Stimulated activated CD8-positive, alpha-beta memory T cell treated with anti-CD3 and anti-CD28 coated beads, Interleukin-15, amount 100 ng/mL, for 4 hours (primary cell): Measurements from ENCODE around the gene UPB1.
"Not testable (repeated sequence)": the region's sequence is repeated elsewhere in the genome, so short reads cannot be mapped to it uniquely, and the experiment has no call there.

Source experiments
- DNase-seq, 2 donors: peaks; one replicate each; pipeline ENCODE4 v3.0.0-alpha.2; 2020; ENCODE audit warnings: low read depth in 2 of 2

Gene UPB1

DNA sequence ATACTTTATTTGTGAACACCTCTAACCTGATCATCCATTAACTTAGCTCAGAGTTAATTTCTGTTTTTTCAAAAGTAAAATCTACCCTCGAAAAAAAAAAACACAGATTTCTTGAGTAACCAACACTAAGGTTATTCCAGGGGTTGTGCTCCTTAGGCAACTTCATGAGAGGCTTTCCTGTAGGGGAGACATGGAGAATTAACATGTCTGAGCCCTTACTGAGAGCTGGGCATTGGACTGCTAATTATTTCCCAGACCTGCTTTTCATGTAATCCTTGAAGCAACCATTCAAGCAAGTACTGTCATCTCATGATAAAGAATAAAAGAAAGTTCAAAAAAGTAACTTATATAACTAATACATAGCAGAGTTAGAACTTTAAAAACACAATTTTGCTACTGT is 13.5 kb upstream of the UPB1 start:
- DNase-seq: no peak

DNA sequence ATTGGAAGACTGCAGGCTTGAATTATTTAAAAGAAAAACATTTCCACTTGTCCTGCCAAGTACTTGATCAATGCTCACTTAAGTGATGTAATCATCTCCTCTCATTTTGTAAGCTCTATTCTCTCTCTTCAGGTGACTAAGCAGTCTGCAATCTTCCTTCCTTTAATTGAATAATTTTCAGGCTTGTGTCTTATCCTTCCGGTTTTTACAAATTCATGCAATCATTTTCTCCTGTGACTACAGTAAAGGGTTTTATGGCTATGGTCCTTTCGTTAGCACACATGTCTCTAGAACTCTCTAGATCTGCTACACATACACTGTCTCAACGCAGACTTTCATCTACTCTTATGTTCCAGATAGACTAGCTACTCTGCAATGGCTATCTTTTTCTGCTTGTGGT is 12.6 kb upstream of the UPB1 start:
- DNase-seq: no peak

DNA sequence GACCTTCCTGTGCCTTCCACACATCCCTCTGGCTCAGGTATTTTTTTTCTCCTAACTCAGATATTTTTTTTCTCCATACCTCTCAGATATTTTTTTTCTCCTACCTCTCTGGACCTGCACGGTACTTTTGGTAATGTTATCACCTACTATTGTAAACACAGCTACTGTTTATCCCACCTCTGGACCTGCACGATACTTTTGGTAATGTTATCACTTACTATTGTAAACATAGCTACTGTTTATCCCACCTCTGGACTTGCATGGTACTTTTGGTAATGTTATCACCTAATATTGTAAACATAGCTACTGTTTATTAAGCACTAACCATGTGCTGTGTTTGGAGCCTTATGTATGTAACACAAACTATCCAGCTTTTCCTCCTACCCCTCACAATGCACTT is 12.1 kb upstream of the UPB1 start:
- DNase-seq: no peak

DNA sequence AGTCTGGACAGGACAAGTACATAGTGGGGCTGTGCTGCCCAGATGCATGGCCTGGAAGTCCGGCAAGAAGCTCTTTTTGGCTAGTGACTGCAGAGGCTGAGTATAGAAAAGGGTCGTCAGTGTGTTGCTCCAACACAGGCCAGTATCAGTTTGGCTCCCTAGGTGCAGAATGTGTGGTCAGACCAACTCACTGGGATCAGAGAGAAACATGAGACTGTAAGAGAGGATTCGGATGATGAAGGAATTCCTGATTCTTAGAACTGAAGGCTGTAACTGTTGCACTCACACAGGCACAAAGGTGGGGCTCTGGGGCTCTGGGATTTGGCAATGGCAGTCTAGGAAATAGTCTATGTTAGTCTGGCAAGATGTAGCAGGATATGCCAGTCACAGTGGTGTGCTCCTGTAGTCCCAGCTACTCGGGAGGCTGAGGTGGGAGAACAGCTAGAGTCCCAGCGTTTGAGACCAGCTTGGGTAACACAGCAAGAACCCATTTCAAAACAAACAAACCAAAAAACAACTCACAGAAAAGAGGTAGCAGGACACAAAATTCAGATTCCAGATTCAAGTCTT is 11.1 kb upstream of the UPB1 start:
- DNase-seq: no peak

DNA sequence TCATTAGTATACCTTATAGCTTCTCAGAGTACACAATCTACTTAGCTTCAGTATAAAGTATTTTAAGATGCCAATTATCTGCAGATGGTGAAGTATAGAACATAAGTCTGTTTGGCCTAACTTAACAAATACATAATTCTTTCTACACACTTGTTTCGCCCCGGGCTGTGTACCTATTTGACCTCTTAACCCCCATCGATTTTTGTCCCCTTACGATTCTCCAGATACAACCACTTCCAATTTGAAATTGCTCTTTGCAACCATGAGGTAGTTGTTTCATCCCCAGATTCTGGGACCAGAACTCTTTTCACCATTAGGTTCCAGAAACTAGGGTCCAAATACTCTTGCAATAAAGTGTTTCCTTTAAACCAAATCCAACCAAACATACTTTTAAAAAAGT is 10.0 kb upstream of the UPB1 start:
- DNase-seq: no peak

DNA sequence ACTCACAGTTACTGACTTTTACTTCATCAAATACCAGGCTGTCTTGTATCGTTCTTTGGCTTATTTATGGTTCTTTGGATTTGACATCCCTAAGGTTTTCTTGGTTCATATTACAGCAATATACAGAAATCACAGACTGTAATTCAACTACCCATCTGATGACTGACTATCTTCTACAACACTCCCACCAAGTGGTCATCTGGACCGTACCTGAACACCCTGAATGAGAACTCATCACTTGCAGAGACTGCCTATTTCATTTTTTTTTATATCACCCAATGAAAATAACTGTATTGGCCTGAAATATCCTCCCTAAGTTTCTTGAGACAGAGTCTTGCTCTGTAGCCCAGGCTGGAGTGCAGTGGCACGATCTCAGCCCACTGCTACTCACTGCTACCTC is 9.5 kb upstream of the UPB1 start:
- no peak for DNase-seq

DNA sequence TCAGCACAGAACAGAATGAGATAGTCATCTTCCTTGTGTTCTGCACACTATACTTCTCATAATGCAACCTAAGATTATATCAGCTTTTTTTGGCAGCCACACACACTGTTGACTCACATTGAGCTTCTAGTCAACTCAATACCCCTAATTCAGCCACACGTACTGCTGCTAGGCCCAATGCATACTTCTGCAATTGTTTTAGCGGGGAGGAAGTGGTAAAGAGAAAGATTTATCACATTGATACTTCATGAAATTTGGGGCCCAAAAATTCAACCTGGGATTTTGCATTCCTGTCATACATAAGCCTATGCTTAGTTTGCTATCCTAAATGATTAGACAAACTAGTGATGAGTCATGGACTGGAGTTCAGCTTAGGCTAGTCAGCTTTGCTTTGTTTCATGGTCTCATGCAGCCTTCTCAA is 8.6 kb upstream of the UPB1 start:
- no peak for DNase-seq

DNA sequence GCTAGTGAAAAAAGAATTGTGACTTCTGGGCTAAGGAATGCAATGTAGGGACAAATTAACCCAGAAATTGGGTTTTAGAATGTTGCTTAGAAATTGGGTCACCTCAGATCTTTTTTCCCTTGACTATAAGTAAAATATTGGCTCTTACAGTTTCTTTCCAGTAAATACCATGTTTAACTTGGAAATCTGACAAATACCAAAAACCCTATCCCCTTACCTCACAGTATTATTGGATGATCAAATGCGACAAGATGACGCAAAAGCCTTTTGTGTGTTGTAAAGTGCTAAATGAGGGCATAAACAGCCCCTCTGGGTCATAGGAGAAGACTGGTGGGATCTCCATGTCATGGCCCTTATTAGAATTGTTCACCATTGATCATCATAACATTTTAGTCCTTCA is 6.1 kb upstream of the UPB1 start:
- no peak for DNase-seq

DNA sequence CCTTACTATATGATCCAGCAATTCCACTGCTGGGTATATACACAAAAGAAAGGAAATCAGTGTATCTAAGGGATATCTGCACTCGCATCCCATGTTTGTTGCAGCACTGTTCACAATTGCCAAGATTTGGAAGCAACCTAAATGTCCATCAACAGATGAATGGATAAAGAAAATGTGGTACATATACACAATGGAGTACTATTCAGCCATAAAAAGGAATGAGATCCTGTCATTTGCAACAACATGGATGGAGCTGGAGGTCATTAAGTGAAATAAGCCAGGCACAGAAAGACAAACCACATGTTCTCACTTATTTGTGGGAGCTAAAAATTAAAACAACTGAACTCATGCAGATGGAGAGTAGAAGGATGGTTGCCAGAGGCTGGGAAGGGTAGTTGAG is 5.7 kb upstream of the UPB1 start:
- DNase-seq: not testable (repeated sequence)

DNA sequence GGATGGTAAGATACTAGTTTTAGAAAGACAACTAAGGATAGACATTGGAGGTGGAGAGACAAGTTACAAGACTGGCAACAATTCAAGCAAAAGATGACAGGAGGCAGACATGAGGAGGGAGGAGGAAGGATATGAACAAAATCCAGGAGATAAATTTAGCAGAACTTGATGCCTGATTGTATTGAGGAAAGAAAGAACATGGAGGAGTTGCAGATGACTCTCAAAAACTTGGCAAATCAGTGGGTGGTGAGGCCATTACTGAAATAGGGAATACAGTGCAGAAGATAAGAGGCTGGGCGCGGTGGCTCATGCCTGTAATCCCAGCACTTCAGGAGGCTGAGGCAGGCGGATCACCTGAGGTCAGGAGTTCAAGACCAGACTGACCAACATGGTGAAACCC is 2.7 kb upstream of the UPB1 start:
- DNase-seq: no peak

DNA sequence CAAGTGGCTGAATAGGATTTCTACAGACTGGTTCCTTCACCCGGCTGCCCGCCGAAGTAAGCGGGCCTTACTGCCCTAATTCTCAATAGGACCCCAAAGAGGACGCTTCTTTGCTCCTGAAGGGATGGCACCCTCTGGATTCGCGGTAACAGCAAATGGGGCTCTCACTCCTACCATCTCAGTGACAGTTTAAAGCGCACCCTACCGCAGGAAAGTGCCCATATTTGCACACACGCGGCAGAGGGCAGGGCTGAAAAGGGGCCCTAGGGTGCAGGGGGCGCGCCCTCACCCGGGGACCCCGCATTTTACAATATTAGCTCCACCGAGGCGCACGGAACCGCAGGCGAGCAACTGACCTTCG is 985 bp upstream of the UPB1 start:
- no peak for DNase-seq

DNA sequence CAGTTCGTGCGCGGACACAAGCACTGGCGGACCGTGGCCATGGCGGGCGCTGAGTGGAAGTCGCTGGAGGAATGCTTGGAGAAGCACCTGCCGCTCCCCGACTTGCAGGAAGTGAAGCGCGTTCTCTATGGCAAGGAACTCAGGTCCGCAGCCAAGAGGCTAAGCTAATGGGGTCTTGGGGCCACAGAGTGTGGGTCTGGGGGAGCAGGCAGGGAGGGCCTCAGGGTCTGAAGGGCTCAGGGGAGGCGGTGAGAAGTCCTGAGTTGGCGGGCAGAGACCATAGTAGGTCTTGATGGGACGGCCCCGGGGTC is 188 bp downstream of the UPB1 start:
- DNase-seq: no peak

DNA sequence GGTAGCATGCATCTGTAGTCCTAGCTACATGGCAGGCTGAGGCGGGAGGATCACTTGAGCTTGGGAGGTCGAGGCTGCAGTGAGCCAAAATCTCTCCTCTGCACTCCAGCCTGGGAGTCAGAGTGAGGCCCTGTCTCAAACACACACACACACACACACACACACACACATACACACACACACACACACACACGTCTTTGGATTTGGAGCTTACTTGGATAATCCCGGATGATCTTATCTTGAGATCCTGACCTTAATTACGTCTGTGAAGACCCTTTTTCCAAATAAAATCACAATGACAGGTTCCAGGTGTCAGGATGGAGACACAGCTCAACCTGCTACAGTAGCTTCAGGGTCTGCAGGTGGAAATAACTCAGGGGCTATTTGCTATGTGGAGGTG is 1.1 kb downstream of the UPB1 start:
- DNase-seq: no peak

DNA sequence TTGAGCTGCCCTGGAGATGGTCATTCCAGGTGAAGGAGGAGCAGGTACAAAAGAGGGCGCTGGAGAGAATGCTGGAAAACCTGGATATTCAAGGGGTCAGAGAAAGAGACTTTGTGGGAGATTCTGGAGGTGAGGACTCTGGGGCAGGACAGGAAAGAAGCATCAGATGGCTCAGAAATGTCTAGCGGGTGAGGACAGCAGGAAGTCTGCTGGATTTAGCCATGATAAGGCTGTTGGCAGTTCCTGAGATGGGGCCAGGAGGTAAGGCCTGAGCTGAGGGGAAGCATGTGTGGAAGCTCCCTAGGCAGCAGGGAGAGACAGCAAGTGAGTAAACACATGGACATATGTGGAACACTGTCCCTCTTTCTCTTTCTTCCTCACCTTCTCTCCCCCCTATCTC is 1.5 kb downstream of the UPB1 start:
- DNase-seq: no peak

DNA sequence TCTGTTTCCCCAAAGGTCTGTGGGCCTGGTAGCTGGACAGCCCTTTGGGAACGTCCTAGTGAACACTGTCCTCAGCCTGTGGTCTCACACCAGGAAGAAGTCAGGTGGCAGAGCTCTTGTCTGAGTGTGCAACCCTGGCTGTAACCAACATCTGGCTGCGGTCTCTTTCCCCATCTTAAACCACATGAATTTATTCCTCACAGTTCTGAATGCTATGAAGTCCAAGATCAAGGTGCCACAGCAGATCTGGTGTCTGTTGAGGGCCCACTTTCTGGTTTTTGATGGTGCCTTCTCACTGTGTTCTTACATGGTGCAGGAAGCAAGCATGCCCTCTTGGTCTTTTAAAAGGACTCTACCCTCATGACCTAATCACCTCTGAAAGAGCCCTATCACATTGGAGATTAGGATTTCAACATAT is 2.7 kb downstream of the UPB1 start:
- no peak for DNase-seq

DNA sequence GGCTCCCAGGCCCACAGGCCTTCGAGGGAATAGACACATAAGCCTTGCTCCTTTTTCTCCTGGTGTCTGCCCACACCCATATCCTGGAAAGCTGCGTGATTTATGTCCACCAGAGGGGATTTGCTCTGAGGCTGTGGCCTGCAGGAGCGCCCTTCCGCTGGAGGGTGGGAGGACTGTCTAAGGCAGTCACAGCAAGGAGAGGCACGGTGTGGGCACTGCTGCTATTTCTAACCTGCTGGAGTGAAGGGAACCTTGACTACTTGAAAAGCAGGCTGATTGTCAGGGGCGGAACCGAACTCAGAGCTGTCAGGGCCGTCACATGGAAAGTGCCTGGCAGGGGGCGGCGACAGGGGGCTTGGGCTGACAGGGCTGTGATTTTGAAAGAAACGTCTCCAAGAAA is 3.7 kb downstream of the UPB1 start:
- no peak for DNase-seq

DNA sequence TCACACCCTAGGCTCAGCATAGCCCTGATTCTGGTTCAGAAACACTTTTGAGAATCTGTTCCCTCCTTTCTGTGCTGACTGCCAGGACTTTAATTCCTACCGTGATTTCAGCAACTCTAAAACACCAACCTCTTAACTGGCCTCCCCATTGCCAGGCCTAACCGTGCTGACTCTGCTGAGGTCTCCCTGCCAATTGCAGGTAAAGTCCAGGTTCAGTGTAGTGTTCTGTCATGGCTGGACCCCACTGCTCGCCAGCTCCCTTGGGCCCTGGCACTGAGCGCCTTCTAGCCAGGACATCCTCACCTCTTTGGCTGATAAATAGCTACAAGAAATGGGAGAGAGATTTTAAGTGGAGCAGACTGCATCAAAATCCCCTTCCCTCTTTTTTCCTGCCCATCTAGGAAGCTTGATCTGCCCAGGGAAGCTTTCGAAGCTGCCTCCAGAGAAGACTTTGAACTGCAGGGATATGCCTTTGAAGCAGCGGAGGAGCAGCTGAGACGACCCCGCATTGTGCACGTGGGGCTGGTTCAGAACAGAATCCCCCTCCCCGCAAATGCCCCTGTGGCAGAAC is 4.7 kb downstream of the UPB1 start:
- no peak for DNase-seq

DNA sequence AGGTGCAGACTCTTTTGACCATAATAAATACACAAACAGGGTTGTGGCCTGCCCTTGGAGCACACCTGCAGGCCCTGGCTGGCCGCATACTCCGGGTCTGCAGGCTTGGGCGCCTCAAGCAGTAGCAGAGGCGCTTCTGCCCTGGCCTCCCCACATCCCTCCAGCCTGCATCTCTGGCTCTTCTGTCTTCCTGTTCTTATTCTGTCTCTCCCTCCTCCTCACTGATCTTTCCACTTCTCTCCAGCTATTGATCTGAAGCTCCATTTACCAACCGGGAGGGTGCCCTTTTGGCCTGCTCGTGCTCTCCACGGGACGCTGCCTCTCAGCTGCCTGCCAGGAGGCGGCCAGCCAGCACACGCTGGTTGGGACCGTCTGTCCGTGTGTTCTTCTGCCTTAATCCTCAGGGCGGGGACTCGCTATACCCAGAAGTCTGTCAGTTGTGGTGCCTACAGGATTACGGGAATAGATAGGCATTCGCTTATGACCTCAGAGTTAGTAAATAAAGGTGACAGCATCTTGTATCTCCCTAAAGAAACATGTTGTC is 5.2 kb downstream of the UPB1 start:
- no peak for DNase-seq

DNA sequence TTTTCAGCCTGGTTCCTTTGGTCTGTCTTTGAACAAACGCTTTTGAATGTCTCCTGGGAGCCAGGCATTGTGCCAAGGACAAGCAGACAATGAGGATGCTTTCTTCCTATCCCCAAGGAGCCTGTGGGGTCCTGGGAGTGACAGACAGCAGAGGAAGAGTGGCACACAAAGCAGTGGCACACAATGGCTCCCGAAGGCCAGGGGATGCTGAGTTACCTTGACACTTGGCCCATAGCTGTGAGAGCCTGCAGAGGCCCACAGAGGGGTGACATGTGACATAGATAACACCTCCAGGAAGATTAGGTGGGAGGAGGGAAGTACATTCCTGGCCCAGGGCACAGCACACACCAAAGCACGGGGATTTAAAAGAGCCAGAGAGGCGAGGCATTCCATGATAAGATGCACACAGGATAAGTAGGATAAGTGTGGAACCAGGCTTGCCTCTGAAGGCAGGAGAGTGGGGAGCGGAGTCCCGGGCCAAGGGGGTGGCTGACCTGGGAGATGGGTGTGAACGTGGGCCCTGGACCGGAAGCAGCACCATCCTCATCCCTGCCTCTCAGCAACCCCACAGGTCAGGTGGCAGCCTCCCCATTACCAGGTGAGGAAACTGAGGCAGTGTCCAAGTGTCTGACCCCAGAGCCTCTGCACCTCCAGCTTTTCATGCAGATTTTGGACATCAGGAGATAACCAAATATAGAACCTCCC is 6.3 kb downstream of the UPB1 start:
- no peak for DNase-seq

DNA sequence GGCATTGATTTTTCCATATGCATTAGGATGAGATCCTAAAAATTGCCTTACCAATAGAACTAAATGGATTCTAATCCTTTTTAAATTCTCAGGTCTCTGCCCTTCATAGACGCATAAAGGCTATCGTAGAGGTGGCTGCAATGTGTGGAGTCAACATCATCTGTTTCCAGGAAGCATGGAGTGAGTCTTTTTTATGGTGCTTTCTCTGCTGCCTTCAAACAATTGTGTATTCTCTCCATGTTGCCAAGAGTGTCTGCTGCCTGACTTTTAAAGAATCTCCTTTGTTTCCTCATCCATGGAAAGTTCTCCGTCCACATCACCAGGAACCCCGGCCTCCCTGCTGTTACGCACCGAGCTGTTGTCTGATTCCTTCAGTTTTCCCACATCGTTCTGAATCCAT is 6.9 kb downstream of the UPB1 start:
- no peak for DNase-seq

DNA sequence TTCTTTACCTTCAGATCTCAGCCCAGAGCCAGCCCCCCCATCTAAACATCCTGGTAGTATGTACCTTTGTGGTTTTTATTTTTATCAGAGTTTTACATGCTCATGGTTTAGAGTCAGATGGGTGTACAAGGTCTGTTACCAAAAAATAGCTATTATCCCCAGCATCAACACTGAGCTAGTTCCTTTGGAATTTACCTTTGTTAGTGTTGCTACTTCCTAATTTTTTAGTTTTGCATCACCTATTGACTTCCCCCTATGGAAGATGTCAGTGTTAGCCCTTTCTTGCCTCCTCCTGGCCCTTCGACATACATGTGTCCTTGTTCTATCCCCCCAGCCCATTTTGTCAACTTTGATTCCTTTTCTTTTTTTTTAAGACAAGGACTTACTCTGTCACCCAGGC is 7.4 kb downstream of the UPB1 start:
- no peak for DNase-seq

DNA sequence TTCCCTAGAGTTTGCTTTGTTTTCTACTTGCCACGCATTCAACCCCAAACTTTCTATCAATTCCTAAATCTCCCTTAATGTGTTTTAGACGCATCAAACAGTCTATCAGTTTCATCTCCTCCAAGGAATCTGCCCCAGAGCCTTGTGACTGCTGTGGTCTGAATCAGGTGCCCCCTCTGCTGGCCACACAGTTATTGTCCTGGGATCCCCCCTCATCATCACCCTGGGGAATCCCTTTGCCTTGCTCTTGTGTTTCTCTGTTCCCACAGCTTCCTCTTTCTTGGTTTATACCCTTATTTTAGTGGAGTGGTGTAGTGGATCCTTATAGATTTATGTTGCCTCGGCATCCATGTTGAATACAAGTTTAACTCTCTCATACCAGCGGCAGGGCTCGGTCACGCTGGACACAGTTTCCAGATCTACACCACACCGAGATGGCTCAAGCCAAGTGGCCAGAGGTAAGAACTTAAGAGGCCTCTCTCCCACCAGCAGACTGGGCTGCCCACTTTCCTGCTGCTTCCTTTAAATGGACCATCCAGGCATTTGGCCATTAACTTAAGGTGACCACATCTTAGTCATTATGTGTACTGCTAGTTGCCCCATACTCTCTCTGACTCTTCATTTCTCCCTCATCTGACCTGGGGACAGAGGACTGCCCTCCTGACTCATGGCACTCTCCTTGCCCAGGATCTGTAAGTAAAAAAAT is 8.2 kb downstream of the UPB1 start:
- peak; percentile 39 for DNase-seq

DNA sequence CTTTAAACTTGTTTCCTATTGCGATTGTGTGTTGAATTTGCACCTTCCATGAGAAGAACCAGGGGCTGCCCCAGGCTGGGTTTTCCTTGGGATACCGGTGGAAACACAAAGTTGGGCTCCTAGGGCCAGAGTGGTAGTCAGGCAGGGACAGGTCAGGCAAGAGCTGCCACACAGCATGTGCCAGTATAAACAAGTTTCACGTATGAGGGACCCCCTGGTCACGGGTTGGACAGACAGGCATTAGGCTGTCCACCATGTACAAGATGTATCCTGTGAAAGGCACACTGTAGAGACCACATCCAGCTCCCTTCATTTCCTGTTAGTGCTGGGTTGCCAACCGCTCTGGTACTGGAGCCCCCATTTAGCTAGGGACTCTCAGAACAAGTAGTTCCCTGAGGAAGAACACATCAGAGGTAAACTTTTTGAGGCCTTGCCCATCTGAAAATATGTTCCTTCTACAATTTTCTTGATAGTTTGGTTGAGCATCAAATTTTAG is 8.8 kb downstream of the UPB1 start:
- DNase-seq: no peak
